Hematopoietic multipotent progenitor cell treated with erythropoietin and hydrocortisone succinate and interleukin-3 and kit ligand, for 4 days (in vitro differentiated cells): ENCODE measurements around the gene ALS2CL.

Experiments used
- DNase-seq: peaks from one replicate; pipeline ENCODE4 v3.0.0-alpha.2; 2015

The ALS2CL gene

DNA sequence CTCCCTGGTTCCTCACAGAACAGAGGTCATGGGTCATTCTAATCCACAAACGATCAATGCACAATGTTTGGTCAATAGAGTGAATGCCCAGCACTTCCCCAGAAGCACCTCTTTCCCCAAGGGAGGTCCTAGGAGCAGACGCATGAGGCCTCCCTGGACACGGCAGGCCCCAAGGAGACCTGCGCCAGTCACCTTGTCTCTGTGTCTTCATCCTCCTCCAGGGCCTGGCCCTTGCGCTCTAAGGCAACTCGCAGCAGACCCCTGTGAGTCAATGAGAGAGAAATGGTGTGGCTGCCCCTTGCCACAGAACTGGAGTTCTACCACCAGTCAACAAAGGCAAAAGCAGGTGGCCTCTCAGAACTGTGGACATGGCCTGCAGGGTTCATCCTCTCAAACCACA is 18.1 kb downstream of the ALS2CL start:
- DNase-seq = no peak

DNA sequence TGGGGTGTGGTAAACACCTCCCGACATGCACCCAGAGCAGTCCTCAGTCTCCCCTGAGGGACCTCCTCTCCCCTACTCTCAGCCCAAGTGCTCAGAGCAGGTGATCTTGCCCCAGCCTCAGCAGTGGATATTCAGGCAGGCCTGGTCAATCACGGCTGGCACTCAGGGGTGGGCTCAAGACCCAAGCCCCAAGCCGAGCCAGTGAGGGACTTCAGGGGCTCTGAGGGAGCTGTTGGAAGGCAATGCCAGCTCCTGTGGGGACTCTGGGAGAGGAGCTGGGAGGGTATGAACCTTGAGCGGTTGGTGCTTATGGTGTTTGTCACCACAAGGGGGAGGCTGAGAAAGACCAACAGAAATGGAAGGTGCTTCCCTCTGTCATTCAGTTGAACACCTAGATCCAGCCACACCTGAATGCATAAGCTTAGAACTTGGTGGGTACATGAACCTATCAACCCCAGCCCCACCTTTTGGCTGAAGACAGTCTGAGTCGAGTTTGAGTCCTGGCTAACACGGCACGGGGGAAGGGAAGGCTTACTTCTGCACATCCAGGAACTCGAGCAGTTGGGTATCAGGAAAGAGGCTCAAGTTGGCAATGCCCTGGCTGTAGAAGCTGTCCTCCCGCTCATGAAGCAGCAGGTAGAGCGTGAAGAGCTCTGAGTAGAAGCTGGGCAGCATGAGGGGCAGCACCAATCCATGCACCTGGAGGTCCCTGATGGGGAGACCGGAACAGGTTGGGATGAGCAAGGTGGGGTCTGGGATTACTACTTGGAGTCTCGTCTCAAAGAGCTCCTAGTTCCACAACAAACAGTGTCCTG is 19.2 kb downstream of the ALS2CL start:
- peak; percentile 35 for DNase-seq

DNA sequence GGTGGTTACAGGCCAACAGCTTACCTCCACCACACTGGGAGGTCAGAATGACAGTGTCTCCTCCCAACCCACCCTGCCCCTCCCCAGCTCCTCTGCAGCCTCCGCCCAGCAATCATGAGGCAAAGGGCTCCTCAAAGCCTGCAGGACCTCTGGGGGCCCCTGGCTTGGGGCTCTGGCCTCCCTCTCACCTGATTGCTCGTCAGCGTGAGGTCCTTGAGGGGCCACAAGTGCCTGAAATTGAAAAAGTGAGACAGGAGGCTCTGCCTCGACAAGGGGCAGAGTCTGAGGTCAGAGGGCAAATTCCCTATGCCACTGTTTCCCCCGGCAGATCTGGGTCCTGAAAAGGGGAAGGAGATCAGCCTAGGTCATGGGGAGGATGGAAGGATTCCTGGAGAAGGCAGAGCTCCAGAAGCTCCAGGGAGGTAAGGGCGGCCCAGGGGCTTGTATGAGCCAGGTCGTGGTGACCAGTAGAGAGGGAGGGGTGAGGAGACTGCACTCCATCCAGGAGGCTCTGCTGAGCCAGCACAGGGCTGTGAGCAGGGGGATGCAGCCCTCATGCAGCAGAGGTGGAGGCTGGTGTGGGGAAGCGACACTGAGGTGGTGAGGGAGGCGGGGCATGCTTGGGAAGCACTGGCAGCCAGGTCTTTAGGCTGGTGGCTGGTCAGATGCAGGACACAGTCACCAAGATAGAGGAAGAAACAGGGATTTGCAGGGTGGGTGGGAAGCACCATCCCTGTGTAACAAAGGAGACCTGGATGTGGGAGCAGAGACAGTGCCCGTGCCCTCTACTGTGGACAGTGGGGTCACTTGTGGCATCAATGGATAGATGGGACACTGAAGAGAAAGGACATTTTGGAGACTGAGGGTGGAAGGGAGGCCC is 20.1 kb downstream of the ALS2CL start:
- DNase-seq = no peak

DNA sequence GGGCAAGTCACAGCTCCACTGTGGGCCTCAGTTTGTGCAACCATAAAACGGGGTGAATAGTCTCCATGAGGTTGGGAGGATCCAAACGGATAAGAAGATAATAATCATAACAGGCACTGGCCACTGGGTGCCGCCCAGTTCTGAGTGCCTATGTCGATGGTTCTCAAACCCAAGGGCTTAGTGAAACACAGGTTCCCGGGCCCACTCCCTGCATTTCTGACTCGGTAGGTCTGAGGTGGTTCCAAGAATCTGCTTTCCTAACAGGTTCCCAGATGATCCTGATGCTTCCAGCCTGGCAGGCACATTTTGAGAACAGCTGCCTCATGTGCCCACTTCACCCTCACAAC is 21.2 kb downstream of the ALS2CL start:
- no peak for DNase-seq

DNA sequence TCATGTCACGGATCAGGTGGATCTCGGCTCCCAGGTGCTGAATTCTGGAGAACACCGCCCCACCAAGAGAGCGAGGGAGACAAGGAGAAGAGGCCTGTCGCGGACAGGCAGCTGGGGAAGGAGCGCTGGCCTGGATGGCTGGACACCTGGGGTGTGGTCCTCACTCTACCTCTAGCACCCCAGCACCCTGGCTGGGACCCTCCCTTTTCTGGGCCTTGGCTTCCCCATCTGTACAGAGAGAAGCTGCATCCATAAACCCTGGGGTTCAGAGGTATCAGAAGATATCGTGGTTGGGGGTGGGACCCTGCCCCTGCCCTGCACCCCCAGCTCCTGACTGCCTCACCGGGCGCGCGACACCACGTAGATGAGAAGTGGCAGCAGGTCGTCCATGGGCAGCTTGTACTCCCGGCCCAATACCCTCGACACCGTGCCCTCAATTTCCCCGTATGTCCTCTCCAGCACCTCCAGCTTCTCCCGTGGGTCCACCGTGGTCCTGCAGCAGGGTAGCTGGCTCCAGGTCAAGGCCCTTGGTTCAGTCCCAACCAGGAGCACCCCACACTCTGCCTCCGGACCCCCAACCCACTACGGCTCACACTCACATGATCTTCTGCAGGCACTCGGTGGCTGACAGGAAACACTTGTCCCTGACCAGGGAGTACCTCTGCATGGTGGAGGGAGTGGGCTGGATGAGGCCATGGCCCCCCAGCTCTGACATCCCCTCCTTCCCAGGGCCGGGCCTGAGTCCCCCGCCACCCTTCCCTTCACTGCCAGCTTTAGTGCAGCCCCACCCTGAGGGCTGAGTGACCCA is 21.7 kb downstream of the ALS2CL start:
- DNase-seq = no peak

DNA sequence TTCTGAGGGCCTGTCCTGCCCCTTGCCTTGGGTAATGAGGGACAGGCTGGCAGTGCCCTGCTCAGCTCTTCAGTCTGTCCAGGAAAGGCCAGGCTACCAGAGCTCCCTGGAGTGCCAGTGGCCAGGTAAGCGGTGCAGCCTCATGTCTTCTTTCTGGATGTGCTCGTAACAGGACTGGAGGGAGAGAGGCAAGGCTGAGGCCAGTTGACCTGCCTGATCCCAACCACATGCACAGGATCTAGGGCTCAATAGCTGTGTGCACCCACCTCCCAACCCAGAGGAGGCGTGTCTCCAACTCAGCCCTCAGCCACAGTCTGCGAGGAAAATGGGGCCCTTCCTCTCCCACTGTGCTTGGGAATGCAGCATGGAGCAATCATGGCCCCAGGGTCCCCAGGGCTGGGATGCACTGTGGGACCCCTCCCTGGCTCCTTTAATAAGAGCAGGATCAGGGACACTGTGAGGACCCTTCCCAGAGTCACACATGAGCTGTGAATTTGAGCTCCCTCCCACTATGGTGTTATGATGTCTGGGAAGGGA is 22.5 kb downstream of the ALS2CL start:
- DNase-seq = no peak

DNA sequence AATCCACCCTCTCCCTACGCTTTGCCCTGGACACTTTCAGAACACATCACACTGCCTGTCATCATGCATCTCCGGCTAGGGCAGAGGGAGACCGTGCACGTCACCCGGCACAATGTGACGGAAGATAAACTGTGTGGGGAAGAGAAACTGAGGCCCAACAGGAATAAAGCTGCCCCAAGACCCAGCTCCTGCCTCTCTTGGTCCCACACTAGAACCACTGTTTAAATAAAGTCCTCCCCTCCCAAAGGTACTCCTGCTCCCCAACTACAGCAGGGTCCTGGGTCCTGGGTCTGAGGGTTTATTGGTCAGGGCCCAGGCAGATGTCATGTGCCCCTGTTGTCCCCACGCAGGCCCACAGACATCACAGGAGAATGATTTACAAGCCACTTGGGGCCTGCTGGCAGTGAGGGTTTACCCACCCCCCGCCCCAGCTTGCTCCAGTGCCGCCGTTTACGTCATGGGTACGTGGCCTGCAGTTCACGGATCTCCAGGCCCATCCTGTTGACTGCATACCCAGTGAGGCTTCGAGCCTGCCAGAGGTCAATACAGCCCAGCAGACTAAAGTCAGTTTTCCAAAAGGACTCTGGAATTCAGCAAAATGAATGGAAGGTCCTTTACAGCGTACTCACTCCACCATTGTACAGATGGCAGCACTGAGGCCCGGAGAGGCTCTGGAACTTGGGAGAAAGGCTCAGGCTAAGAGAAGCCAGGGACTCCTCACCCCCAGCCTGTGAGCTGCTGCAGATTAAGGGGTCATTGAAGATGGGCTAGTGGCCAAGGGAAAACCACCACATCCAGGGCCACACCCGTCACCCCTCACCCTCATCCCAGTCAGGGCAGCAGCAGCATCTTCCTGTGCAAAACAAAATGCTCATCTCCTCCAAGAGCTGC is 23.2 kb downstream of the ALS2CL start:
- DNase-seq = no peak

DNA sequence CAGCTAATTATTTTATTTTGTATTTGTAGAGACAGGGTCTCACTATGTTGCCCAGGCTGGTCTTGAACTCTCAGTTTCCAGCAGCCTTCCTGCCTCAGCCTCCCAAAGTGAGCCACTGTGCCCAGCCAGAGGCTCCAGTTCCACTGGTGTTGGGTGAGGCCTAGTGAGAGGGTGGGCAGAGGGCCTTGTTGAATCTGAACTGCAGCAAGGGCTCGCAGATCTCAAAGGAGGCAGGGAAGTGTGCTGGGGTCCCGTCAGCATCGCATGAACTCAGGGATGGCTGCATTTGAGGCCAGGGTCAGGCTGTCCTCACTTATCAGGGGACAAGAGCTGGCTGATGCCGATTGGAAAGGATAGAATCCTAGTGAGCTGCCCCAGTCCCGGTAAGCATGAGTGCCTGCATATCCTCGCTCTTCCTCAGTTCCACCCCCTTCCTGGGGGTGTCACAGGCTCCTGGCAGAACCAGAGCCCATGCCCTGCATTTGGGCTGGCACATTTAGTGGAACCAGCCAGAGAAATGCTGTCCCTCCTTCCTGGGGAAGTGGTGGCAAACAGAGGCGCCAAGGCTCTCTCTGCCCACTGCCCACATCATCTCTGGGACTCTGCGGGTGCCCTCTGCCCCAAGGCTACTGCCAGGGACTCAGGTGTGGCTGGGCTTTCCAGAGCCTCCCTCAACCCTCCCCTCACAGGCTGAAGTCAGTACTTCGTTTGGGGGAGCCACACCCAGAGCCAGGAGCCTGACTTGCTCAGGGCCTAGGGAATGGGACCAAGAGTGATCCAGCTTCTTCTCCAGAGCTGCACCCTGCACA is 24.1 kb downstream of the ALS2CL start:
- DNase-seq = no peak

DNA sequence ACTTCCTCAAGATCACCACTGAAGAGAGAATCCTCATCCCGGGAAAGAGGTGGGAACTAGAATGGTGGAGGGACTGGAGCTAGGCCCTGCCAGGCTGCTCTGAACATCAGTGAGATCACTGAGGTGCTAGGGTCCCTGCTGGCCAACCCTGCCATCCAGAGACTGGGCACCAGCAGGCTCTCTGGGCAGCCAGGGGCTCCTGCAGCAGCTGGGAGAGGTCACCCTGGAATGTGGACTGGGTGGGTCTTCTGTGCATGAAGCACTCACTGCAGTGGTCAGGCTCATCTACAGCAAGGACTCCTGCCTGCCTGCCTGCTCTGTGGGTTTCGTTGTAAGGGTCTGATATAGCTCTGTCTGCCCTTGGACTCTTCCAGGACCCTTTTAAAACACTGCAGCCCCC is 24.9 kb downstream of the ALS2CL start:
- no peak for DNase-seq

DNA sequence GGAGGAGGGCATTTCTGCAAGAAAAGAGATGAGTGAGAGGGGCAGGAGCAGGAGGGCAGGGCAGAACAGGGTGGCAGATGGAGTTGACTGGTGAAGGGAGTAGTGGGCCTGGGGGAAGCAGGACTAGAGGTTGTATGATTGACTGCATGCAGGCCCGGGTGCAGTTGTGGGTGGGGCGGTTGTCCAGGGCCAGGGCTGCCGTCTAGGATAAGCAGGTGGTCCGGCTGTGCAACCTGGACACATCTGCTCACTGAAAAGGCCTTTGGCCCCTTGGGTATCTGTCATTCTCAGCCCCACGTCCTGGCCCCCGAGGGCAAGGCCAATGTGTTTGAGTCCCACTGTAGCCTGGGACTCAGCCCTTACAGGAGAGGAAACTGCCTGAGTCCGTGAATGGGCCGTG is 25.4 kb downstream of the ALS2CL start:
- no peak for DNase-seq

DNA sequence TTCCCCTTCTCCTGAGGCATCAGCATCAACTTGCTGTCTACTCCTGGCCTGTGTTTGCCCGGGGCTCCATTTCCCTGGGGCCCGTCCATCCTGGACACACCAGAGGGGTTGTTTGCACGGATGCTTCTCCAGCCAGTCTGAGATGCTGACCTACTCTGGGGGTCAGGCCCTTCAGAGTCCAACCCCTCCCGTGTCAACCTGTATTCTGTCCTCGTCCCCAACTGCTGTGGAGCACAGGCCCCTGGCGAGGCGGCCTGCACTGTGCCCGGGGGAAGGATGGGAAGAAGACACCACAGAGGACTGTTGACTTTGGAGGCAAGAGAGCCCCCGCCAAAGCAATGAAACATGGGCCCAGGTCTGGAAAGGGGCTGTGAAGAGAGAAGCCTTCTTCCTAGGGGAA is 25.8 kb downstream of the ALS2CL start:
- DNase-seq = no peak

DNA sequence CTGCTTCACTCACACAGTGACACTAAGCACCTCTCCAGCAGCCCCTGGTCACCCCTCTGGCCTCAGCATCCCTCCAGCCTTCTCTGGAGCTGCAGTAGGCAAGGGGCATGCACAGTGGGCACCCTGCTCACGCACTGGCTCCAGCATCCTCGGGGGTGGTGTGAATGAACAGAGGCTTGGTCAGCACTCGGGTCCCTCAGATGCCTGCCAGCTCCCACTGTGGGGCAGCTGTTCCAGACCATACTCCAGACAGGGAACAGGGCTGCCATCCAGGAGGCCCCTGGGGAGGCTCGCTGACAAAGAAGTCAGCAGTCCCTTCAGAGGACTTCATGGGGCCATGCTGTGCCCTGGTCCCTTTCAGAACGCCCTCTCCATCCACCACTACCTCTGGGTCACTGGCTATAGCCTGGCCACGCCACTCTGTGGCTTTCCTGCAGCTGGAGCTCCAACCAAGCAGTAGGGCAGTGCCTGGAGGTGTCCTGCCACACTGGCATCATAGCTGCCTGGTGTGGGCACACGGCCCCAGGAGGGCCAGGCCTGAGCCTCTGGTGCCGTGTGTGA is 26.3 kb downstream of the ALS2CL start:
- DNase-seq = no peak

DNA sequence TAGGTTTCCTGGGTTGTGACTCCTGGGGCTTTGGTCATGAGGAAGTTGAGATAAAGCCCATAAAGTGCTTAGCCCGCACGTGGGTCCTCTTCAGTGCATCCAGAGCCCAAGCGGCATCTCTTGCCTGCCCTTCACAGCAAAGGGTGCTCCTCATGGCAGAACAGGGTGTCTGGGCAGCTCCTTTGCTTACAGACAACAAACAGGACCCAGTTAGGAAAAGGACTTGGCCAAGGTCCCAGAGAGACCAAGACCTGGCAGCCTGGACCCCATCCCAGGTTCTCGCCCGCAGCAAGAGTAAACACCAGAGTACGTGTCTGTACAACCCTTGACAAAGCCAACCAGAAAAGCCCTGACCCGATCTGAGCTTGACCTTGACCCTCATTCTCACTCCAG is 27.0 kb downstream of the ALS2CL start:
- no peak for DNase-seq

DNA sequence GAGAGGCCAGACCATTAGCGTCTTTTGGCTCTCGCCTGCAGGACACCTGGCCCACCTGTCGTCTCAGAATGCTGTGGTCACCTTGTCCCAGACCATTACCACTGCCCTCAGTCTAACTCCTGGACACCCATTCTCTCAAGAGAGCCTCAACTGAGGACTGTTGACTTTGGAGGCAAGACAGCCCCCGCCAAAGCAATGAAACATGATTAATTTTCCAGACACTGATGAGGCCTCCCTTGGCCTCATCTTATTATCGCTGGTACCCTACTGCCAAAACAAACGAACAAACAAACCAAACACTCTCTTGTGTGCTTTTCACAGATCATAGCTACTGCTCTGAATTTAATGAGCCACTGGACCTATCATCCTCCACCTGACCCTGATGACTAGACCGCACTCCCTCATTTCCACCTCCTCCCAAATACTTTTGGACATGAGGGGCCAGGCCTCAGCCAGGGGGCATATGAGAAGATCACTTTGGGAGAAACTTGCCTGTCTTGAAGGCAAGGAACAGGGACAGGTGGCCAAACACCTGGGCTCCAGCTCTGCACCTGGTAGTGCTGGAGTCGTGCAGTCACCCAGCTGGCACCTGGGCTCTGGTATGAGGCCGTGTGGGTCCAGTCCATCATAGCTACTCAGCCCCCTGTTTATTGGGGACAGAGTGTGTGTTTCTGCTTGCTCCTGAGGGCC is 27.6 kb downstream of the ALS2CL start:
- DNase-seq = no peak

DNA sequence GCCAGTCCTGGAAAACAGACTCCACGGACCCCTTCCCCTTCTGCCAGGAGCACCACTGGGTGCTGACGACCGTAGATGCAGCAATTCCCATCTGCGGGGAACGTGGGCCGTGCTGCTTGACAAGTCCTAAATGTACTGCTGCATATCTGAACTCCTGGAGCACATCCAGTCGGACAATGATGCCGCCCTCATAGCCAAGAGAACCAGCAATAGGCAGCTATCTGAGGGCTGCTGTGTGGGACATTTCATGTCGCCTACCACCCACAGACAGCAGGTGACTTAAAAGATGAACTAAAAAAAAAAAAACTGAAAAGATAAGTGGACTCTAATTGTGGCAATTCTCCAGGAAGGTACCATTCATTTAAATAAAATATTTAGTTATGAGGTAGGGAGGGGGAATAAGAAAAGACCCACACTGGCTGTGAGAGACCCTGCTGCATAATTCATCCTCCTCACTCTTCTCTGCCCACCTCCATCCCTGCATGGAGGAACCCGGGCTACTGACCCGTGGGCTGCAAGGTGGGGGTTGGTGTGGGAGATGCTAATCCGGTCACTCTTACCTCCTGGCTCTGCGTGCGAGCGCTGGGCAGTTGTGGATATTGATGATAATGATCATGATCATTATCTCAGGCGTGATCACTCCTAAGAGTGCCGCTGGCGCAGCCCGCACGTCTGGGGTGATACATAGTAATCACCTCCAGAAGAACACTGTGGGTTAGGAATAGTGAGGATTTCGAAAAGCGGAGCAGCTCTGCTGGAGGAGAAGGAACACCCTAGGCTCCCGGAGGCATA is 28.3 kb downstream of the ALS2CL start:
- no peak for DNase-seq

DNA sequence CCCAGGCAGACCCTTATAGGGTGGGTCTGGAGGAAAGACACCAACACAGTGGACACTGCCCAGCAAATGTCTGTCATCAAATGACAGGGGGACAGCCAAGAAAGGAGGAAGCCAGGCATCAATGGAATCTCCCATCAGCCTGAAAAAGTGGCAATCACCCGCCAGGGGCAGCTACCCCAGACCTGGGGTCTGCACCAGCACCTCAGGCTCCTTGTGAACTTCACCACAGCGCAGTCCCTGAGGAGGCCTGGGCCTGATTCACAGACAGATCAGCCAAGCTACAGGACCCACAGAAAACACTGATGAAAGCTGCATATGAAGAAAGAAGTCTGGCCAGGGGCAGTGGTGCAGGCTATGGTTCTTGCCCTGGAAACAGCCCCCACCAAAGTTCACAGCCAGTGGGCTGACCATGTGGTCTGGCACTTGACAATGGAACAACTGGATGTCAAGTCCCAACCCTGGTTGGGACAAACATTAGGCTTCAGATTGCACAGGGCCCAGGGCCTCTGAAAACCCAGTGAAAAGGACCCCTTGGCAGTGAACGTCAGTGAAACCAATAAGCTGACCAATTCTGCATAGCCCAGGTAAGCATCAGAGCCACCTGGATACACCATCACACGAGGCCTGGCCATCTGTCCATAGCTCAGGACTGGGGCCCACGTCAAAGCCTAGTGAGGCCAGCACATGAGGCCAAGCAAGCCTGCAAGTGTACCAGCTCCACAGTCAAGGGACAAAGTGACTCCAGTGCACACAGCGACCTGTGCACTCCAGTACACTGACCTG is 29.1 kb downstream of the ALS2CL start:
- DNase-seq = no peak

DNA sequence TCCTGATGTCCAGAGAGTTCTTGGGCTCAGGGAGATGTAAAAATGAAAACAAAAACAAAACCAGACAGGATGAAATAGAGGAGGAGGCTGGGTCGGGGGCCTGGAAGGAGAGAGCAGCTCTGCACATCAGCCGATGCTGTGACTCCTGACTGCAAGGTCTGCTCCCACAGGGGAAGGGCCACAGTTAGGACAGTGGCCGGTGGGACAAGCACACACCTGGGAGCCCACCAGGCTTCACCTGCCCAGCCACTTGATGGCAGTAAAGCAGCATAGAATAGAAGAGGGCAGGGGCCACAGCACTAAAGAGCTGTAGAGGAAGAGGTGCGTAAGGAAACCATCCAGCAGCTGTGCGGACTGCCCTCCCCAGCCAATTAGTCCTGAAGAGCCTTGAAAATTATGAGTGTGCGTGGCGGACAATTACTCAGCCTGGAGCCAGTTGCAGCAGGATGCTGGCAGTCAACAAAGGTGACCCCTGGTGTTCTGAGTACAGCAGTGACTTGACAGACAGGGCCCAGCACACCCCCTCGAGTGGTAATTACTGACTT is 29.8 kb downstream of the ALS2CL start:
- peak; percentile 18 for DNase-seq
